ENCODE data around the gene VCAN.

DNA sequence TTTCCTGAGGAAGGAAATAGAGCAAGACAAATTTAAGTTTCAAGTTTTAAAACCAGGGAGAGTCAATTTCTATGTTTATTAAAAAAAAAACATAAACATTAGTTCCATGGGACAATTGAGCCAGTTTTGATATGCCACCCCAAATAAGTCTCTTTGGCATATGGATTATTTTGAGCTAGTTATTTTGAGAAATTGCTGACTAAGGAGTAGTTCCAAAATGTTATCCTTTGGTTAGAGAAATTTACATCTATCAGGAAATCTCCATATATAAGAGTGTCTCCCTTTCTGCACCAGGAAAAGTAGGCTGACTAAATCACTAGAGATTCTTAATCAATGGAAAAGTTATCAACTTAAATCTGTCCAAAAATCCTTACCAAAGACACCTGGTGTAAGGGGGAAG, 143.3 kb downstream of the VCAN start:
- TF ChIP-seq EZH2phosphoT487 (IDR thresholded peaks at IDR 0.05; ENCODE audit: insufficient read depth, low read depth), result no peak
- no peak for TF ChIP-seq EZH2 (IDR thresholded peaks at IDR 0.05; ENCODE audit: insufficient read depth, poor library complexity, severe bottlenecking)
